Measurements from ENCODE around the gene RGMB.

RGMB gene

DNA sequence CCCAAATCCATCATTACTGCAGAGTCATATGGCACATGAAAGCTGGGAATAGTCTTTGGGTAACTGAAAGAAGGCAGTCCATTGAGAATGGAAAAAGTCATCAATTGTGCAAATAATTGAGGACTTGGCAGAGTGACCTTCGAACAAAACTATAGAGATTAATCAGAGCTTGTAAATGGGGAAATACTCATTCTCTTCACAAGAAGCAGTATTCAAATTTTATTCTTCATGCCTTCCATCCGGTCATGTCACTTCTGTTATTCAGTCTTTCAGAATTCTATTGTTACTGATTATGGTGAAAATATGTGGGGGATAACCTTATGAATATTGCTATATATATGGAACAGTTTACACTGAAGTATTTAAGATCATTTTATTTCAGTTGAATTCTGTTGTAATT lies 8.1 kb downstream of the RGMB start:
- H3K9me3 ChIP-seq (ENCODE audit: insufficient read depth, low read depth, low read length) = no peaks in the 10 kb centered on the region
- H3K27me3 ChIP-seq (ENCODE audit: insufficient read depth, low read length) = no peaks in the 10 kb centered on the region
- H4K12ac ChIP-seq (ENCODE audit: low read depth, low read length) = no peak overlapping the region
- H3K36me3 ChIP-seq (ENCODE audit: control insufficient read depth in 1 of 2, insufficient read depth in 2 of 2, low read length in 2 of 2) = peaks cover 5 to 8% of the 10 kb centered on the region in 2 experiments
- H3K4ac ChIP-seq (ENCODE audit: low read depth, low read length) = no peak overlapping the region
- H2AK5ac ChIP-seq (ENCODE audit: low read length) = no peak overlapping the region
- no peaks in the 10 kb centered on the region for H3K79me1 ChIP-seq (ENCODE audit: low read length)
- H3K14ac ChIP-seq (ENCODE audit: low read length) = no peak overlapping the region
- no peaks in the 10 kb centered on the region for H3K4me1 ChIP-seq (ENCODE audit: control insufficient read depth in 1 of 2, insufficient read depth in 2 of 2, low read length in 2 of 2)
- no peak overlapping the region for H4K91ac ChIP-seq (ENCODE audit: low read depth, low read length)
- no peak overlapping the region for H3K27ac ChIP-seq (ENCODE audit: low read depth, low read length)
- WGBS (ENCODE audit: extremely low coverage, insufficient coverage, insufficient read length) = no CpG with 5 or more reads among the region's 2 CpGs
- no peak overlapping the region for H3K4me3 ChIP-seq (ENCODE audit: low read depth, low read length)
- no peak overlapping the region for H3K4me2 ChIP-seq (ENCODE audit: low read length)
- no peak overlapping the region for H2BK5ac ChIP-seq (ENCODE audit: low read depth, low read length, poor library complexity)
- H4K8ac ChIP-seq (ENCODE audit: low read depth, low read length) = no peak overlapping the region
- H3K79me2 ChIP-seq (ENCODE audit: control insufficient read depth, insufficient read depth, low read length, poor library complexity) = no peaks in the 10 kb centered on the region
- no peak overlapping the region for H2BK120ac ChIP-seq (ENCODE audit: insufficient read depth, low read length, poor library complexity)
- no peak for DNase-seq
- no peak overlapping the region for H2BK12ac ChIP-seq (ENCODE audit: low read length)
- no peak overlapping the region for H3K18ac ChIP-seq (ENCODE audit: low read length)
- H3K23ac ChIP-seq (ENCODE audit: low read length) = no peak overlapping the region
- no peak overlapping the region for H3K9ac ChIP-seq (ENCODE audit: low read length)
- H2AFZ ChIP-seq (ENCODE audit: insufficient read depth, low read length, poor library complexity) = no peak overlapping the region

DNA sequence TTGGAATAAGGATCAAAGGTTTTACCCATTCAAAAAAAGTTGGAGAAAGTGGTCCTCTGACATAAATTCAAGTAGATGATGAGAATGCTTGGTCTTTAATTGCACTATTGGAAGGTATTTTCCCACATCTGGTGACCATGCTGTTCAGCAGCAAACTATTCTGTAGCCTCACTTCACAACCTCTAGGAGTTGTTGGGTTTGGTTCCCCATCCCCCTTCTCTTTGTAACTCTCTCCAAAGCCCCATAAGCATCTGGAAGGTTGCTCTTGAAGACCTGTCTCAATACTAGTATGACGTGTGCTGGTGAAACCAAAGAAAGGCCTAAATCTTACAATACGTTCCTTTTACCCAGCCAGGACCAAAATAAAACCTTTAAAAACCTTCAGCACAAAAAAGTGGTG lies 8.5 kb downstream of the RGMB start:
- no peak overlapping the region for H4K12ac ChIP-seq (ENCODE audit: low read depth, low read length)
- no CpG with 5 or more reads among the region's 2 CpGs for WGBS (ENCODE audit: extremely low coverage, insufficient coverage, insufficient read length)
- no peak overlapping the region for H2BK12ac ChIP-seq (ENCODE audit: low read length)
- no peak overlapping the region for H4K8ac ChIP-seq (ENCODE audit: low read depth, low read length)
- H2BK120ac ChIP-seq (ENCODE audit: insufficient read depth, low read length, poor library complexity) = no peak overlapping the region
- no peaks in the 10 kb centered on the region for H3K79me2 ChIP-seq (ENCODE audit: control insufficient read depth, insufficient read depth, low read length, poor library complexity)
- no peak overlapping the region for H3K4me2 ChIP-seq (ENCODE audit: low read length)
- no peaks in the 10 kb centered on the region for H3K27me3 ChIP-seq (ENCODE audit: insufficient read depth, low read length)
- H3K4ac ChIP-seq (ENCODE audit: low read depth, low read length) = no peak overlapping the region
- no peak overlapping the region for H2AFZ ChIP-seq (ENCODE audit: insufficient read depth, low read length, poor library complexity)
- no peak overlapping the region for H3K23ac ChIP-seq (ENCODE audit: low read length)
- H2BK5ac ChIP-seq (ENCODE audit: low read depth, low read length, poor library complexity) = no peak overlapping the region
- no peak overlapping the region for H3K14ac ChIP-seq (ENCODE audit: low read length)
- no peaks in the 10 kb centered on the region for H3K4me1 ChIP-seq (ENCODE audit: control insufficient read depth in 1 of 2, insufficient read depth in 2 of 2, low read length in 2 of 2)
- no peak overlapping the region for H3K9ac ChIP-seq (ENCODE audit: low read length)
- no peak overlapping the region for H4K91ac ChIP-seq (ENCODE audit: low read depth, low read length)
- H3K36me3 ChIP-seq (ENCODE audit: control insufficient read depth in 1 of 2, insufficient read depth in 2 of 2, low read length in 2 of 2) = peaks cover 5 to 8% of the 10 kb centered on the region in 2 experiments
- no peaks in the 10 kb centered on the region for H3K9me3 ChIP-seq (ENCODE audit: insufficient read depth, low read depth, low read length)
- no peaks in the 10 kb centered on the region for H3K79me1 ChIP-seq (ENCODE audit: low read length)
- no peak overlapping the region for H3K18ac ChIP-seq (ENCODE audit: low read length)
- no peak overlapping the region for H3K27ac ChIP-seq (ENCODE audit: low read depth, low read length)
- no peak for DNase-seq
- H3K4me3 ChIP-seq (ENCODE audit: low read depth, low read length) = no peak overlapping the region
- H2AK5ac ChIP-seq (ENCODE audit: low read length) = no peak overlapping the region

DNA sequence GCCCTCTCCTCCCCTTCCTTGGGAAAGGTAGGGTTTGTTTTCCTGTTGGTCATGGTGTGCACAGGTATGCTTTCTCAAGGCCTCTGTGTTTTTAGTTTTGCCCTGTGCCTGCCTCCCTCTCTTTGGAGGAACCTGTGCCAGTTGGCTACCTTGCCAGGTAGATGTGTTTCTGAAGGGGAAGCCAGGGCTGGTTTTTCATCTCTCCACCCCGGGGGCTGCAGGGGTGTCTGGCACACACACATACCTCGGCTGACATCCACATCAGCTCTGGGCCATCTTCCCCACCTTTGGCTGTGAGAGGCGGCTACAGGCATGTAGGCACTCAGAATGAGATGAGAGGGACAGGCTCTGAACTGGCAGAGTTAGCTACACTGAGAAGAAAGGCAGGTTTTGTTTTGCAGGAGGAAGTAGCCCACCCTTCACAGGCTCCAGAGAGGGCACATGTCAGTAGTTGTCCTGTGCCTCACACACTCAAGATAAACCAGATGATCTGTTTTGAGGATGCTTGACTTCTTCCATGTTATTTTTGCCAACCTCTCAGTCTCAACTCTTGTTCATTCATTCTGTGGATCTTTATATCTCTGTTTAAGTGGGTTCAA lies 9.7 kb downstream of the RGMB start:
- DNase-seq = no peak
- Histone ChIP-seq H3K9me3 (ENCODE audit: insufficient read depth, low read depth, low read length) (no peaks in the 10 kb centered on the region), H4K8ac (ENCODE audit: low read depth, low read length) (no peak overlapping the region), H3K79me1 (ENCODE audit: low read length) (no peaks in the 10 kb centered on the region), H3K36me3 (ENCODE audit: control insufficient read depth in 1 of 2, insufficient read depth in 2 of 2, low read length in 2 of 2) (peaks cover 7 to 8% of the 10 kb centered on the region in 2 experiments), H2BK120ac (ENCODE audit: insufficient read depth, low read length, poor library complexity) (no peak overlapping the region), H2BK5ac (ENCODE audit: low read depth, low read length, poor library complexity) (no peak overlapping the region), H2AK5ac (ENCODE audit: low read length) (no peak overlapping the region), H3K27me3 (ENCODE audit: insufficient read depth, low read length) (no peaks in the 10 kb centered on the region), H4K12ac (ENCODE audit: low read depth, low read length) (no peak overlapping the region), H3K79me2 (ENCODE audit: control insufficient read depth, insufficient read depth, low read length, poor library complexity) (no peaks in the 10 kb centered on the region), H3K4ac (ENCODE audit: low read depth, low read length) (no peak overlapping the region), H3K4me1 (ENCODE audit: control insufficient read depth in 1 of 2, insufficient read depth in 2 of 2, low read length in 2 of 2) (no peaks in the 10 kb centered on the region), H2AFZ (ENCODE audit: insufficient read depth, low read length, poor library complexity) (no peak overlapping the region), H3K9ac (ENCODE audit: low read length) (no peak overlapping the region), H3K23ac (ENCODE audit: low read length) (no peak overlapping the region), H3K4me2 (ENCODE audit: low read length) (no peak overlapping the region), H3K18ac (ENCODE audit: low read length) (no peak overlapping the region), H2BK12ac (ENCODE audit: low read length) (no peak overlapping the region), H3K14ac (ENCODE audit: low read length) (no peak overlapping the region), H3K4me3 (ENCODE audit: low read depth, low read length) (no peak overlapping the region), H4K91ac (ENCODE audit: low read depth, low read length) (no peak overlapping the region), H3K27ac (ENCODE audit: low read depth, low read length) (no peak overlapping the region)
- no CpG with 5 or more reads among the region's 3 CpGs for WGBS (ENCODE audit: extremely low coverage, insufficient coverage, insufficient read length)

DNA sequence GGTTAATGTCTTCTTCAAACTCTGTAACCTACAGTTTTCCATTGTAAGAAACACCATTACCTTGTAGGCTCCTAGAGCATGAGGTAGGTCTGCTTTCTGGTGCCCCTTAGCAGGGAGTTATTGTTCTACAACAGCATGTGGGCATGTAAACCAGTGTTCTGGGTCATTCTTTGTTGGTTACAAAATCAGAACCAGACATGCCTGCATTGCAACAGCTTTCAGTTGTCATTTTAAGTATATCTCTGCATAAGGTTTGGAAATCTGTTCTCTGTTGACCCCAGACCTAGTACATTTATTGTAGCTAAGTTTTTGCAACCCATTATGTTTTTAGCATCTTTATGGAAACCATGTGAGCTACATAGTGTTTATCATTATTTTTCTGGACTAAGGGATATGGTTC lies 10.9 kb downstream of the RGMB start:
- H4K12ac ChIP-seq (ENCODE audit: low read depth, low read length) = no peak overlapping the region
- H3K14ac ChIP-seq (ENCODE audit: low read length) = no peak overlapping the region
- no peak overlapping the region for H2BK120ac ChIP-seq (ENCODE audit: insufficient read depth, low read length, poor library complexity)
- H3K27me3 ChIP-seq (ENCODE audit: insufficient read depth, low read length) = no peaks in the 10 kb centered on the region
- H3K79me1 ChIP-seq (ENCODE audit: low read length) = no peaks in the 10 kb centered on the region
- H4K91ac ChIP-seq (ENCODE audit: low read depth, low read length) = no peak overlapping the region
- no peak overlapping the region for H3K4me3 ChIP-seq (ENCODE audit: low read depth, low read length)
- no peak overlapping the region for H3K23ac ChIP-seq (ENCODE audit: low read length)
- H3K9me3 ChIP-seq (ENCODE audit: insufficient read depth, low read depth, low read length) = no peaks in the 10 kb centered on the region
- no peaks in the 10 kb centered on the region for H3K4me1 ChIP-seq (ENCODE audit: control insufficient read depth in 1 of 2, insufficient read depth in 2 of 2, low read length in 2 of 2)
- no peak overlapping the region for H3K4me2 ChIP-seq (ENCODE audit: low read length)
- no peak overlapping the region for H3K9ac ChIP-seq (ENCODE audit: low read length)
- H3K79me2 ChIP-seq (ENCODE audit: control insufficient read depth, insufficient read depth, low read length, poor library complexity) = no peaks in the 10 kb centered on the region
- no peak overlapping the region for H2BK12ac ChIP-seq (ENCODE audit: low read length)
- no peak overlapping the region for H3K27ac ChIP-seq (ENCODE audit: low read depth, low read length)
- H3K18ac ChIP-seq (ENCODE audit: low read length) = no peak overlapping the region
- H3K36me3 ChIP-seq (ENCODE audit: control insufficient read depth in 1 of 2, insufficient read depth in 2 of 2, low read length in 2 of 2) = peaks cover 7% of the 10 kb centered on the region in 2 experiments
- peak in 1 of 2 donors; percentile 24 for DNase-seq
- no peak overlapping the region for H2BK5ac ChIP-seq (ENCODE audit: low read depth, low read length, poor library complexity)
- no peak overlapping the region for H2AK5ac ChIP-seq (ENCODE audit: low read length)
- H2AFZ ChIP-seq (ENCODE audit: insufficient read depth, low read length, poor library complexity) = no peak overlapping the region
- H4K8ac ChIP-seq (ENCODE audit: low read depth, low read length) = no peak overlapping the region
- no peak overlapping the region for H3K4ac ChIP-seq (ENCODE audit: low read depth, low read length)

Measured in trophoblast cell (in vitro differentiated cells and primary cell).